T-helper 1 cell treated with Interleukin-12 subunit alpha and Interleukin-12 subunit beta and Interleukin-4 antibody, amounts not matched to agents 30 ng/mL and 1 ng/mL, for 36 hours (primary cell): ENCODE measurements around the gene LMO2. TPM values are rescaled to one million over a fixed set of nuclear protein-coding genes. Genes with fewer than 3 reads are reported as not detected.

Source experiments
- intact Hi-C: fragments of 100-400 bp; cut with micrococcal nuclease; formaldehyde crosslinking; loops from one replicate; pipeline ENCODE4 v1.15.1; 2024
- total RNA-seq: library from RNA; stranded (reverse); gene quantifications from 2 replicates; pipeline ENCODE4 v1.2.3, GENCODE V29; 2022

Gene LMO2
- total RNA-seq, 1 donor from 2014 or later: 0.12 TPM

GRCh38 chr11:33915526-33915925 lies 23.6 kb upstream of the LMO2 start:
- intact Hi-C loops: no loop called here

DNA sequence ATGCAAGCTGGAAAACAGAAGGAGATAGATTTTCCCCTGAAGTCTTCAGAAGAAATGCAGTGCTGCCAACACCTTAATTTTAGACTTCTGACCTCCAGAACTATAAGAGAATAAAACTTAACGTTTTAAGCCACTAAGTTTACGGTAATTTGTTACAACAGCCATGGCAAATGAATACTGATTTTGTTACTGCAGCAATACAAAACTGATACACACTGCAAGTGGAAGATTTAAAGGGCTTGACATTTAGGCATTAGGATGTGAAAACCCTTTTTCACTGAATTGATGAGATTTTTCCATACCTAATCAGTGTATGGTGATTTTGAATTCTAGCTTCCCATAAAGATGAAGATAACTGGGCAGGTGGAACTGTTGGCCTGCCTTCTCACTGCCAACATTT lies 22.1 kb upstream of the LMO2 start:
- intact Hi-C loops: no loop called here

- intact Hi-C loops: no loop called here
Observed at GRCh38 chr11:33912405-33913361, 20.8 kb upstream of the LMO2 start.

GRCh38 chr11:33910958-33911339 lies 19.1 kb upstream of the LMO2 start:
- intact Hi-C loops: no loop called here

DNA sequence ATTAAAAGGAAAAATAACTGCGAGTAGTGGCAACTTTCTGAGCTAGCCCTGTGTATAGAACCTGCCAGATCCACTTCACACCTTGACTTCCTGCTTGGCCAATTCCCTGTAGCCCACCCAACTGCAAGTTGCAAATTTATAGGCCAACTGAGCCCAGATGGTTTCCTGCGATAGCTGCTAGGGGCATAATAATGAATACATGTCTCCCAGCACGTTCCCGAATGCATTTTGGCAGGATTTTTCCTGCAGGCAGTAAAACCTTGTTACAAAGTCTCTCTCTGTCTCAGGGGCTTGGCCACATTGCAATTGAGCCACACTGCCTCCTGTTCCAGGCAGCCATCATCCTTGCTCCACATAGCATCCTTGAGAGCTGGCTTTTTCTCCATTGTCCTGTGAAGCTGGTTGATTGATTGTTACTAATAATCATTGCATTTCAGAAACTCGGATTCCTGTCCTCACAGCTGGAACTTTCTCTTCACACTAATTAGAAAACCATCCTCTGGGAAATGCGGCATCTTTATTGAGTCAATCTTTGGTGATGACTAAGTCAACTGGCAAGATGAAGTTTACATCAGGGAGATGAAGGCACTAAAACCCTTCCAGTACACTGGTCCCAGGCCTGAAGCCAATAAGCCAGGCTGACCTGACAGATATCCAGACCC lies 18.6 kb upstream of the LMO2 start:
- intact Hi-C loops: no loop called here

DNA sequence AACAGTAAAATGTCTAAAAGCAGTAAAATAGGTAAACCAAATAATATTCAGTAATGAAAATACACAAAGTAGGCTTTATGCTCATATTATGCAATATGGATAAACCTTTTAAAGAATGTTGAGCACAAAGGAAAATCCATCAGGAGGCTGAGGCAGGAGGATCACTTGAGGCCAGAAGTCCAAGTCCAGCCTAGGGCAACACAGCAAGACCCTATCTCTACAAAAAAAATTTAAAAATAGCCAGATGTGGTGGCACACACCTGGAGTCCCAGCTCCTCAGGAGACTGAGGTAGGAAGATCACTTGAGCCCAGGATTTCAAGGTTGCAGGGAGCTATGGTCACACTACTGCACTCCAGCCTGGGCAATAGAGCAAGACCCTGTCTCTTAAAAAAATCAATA lies 17.7 kb upstream of the LMO2 start:
- intact Hi-C loops: no loop called here

GRCh38 chr11:33909150-33909549 lies 17.3 kb upstream of the LMO2 start:
- intact Hi-C loops: no loop called here

- intact Hi-C loops: no loop called here
Observed at GRCh38 chr11:33907421-33907820, 15.5 kb upstream of the LMO2 start.

- intact Hi-C loops: no loop called here
Observed at GRCh38 chr11:33906484-33907186, 14.8 kb upstream of the LMO2 start.

DNA sequence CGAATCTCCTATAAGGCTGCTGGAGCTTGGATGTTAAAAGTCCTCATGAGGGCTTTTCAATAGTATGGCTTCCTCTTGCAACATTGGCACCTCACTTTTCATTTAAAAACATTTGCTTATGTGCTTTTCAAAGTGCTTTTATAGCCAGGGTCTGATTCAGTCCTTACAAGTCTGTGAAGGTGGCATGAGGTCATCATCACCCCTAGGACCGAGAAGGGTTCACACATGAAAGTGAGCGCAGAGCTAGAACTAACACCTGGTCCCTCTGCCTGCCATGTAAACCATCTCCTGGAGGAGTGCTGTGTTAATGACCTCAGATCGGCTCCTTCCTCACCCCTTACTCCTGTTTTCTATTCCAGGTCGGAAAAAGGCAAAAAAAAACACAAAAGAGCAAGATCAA lies 12.2 kb upstream of the LMO2 start:
- intact Hi-C loops: no loop called here

GRCh38 chr11:33900159-33900840 lies 8.4 kb upstream of the LMO2 start:
- intact Hi-C loops: no loop called here

- intact Hi-C loops: no loop called here
Observed at GRCh38 chr11:33899400-33900037, 7.6 kb upstream of the LMO2 start.

DNA sequence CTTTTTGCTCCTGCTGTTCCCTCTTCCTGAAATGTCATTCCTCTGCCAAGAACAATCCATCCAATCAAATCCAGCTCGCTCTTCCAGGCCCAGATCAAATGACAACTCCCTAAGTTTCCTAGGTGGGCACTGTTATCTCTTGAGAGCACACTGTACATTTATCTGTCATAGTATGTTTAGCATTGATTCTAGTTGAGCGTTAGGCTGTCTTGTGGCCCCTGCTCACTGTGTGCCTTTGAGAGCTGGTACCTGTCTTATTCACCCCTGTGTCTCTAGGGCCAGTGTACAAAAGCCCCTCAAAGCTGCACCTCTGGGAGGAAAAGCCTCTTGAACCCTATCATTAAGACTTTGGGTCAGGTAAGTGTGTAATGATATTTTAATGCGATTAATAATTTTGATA lies 7.1 kb upstream of the LMO2 start:
- intact Hi-C loops: no loop called here

DNA sequence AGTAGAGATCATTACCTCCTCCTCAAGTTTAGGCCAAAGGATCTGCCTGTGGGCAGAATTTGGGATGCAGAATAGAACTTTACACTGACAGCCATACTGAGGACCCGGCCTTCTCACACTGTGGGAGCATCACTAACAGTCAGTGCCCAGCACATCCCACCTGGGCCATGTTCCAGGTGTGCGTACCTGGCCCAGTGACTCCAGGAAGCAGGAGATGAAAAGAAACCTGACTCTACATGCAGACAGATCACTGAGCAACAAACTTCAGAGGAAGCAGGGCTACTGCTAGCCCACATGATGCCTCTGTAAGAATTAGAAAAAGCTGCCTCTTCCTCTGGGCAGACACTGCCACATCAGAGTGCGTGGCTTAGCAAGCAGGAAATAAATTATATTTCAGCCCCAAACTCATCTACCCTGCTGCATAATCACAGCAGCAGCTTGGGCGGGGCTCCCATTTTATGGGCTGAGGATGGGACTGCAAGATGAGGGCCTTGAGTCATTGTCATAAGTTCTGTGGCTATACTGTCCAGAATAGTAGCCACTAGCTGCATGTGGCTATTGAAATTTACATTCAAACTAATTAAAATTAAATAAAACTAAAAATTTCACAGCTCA lies 6.0 kb upstream of the LMO2 start:
- intact Hi-C loops: no loop called here

- intact Hi-C loops: no loop called here
Observed at GRCh38 chr11:33896911-33897310, 5.0 kb upstream of the LMO2 start.

DNA sequence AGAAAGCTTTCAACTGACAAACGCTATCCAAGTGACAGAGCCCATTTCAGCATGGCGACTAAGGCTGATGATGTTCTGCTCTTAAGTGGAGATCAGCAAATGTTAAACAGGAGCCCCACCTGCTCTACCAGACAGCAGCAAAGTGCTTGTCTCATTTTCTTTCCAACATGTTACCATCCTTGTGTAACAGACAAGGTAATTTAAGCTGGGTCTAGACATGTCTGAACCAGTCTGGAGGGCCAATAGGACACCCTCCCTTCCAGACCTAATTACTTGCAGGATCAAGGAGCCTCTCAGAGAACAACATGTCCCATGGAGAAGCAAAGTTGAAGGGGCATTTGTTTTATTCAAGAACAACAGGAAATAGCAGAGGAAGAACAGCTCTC lies 3.9 kb upstream of the LMO2 start:
- intact Hi-C loops: no loop called here

DNA sequence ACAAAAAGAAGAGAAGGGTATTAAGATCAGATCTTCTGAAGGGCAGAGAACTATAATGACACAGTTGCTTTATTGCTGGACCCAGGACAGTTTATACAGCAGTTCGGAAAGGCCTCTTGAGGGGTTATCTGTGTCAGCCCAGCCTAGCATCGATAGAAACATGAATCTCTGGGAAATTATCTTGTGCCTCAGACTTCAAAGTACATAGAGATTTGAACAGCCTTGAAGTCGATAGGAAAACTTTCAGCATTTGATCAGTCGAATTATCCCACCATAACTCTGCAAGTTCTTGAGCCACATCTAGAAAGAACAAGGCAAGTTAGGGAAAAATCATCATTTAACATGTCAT lies 2.5 kb upstream of the LMO2 start:
- intact Hi-C loops: loop anchor here (5.0 kb wide), 2 partner anchors 158 to 353 kb away; partner anchors contain the start of gene CAPRIN1

DNA sequence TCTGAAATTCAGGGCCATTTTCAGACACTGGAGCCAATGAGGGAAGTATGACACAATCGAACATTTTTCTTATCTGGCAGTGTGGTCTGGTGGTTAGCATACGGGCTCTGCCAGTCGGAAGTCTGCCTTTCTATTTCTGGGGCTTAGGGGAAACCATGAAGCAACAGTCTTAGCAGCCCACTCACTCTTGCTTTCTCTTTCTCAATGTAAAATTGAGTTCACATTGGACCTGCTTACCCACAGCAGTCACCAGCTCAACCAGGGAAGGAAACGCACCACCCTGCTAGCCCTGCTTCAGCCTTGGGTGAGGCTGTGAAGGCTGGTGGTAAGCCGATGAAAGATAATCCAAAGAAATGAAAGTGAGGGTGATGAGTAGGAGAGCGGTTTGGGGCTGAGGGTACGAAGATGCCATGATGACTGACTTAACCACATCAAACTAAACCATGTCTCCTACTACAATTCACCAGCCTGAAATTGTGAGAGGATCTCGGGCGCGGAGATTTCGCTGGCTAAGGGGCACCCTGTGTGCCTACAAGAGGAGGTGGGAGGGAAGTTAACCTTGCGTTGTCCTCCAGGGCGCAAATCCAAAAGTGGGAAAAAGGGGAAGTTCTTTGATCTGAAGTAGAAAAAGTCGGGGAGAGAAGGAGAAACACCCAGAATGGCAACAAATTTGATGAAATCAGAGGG lies 2.0 kb upstream of the LMO2 start:
- intact Hi-C loops: loop anchor here (5.0 kb wide), 2 partner anchors 158 to 353 kb away; partner anchors contain the start of gene CAPRIN1

- intact Hi-C loops: loop anchor here (5.0 kb wide), 2 partner anchors 159 to 354 kb away; partner anchors contain the start of gene CAPRIN1
Observed at GRCh38 chr11:33892906-33893594, 1.2 kb upstream of the LMO2 start.
